PC-3 (cell line): Measurements from ENCODE around the gene MTA3. TPM values are rescaled to one million over a fixed set of nuclear protein-coding genes. Genes with fewer than 3 reads are reported as not detected.

Experiments used
- ATAC-seq: fragments of 200-7000 bp; cut with Tn5 transposase; 2 replicates; pipeline ENCODE4 v1.9.1; 2020; ENCODE audit warnings: mild to moderate bottlenecking, moderate library complexity
- BruUV-seq: library from RNA; stranded (reverse); fragments of 400-500 nt; replicated peaks from 2 replicates; lab custom pipeline; 2021; lab: Mats Ljungman, UMichigan
- CTCF ChIA-PET: fragments of 300-600 bp; sonication (Branson Sonifier 250); formaldehyde crosslinking; loops from one replicate; lab custom pipeline; 2022; ENCODE audit warnings: antibody characterized with exemption; lab: Charles Lee
- POLR2A ChIA-PET: fragments of 300-600 bp; sonication (Branson Sonifier 250); formaldehyde crosslinking; loops from one replicate; lab custom pipeline; 2022; ENCODE audit warnings: antibody characterized with exemption; ENCODE audit not compliant: unreplicated experiment; lab: Charles Lee
- DNase-seq: peaks from one replicate; pipeline ENCODE4 v3.0.0-alpha.2; 2015
- H2AFZ ChIP-seq: fragments of 300-600 bp; sonication (generic); 2 replicates; pipeline ENCODE4 v1.6.0; 2016; ENCODE audit warnings: antibody characterized with exemption, low read length
- H3F3A ChIP-seq: fragments of 300-600 bp; sonication (generic); one replicate; pipeline ENCODE4 v1.6.0; 2017; ENCODE audit warnings: antibody characterized with exemption, low read length, control low read depth, mild to moderate bottlenecking; ENCODE audit not compliant: unreplicated experiment
- H3K27ac ChIP-seq: fragments of 300-600 bp; sonication (generic); 2 replicates; pipeline ENCODE4 v1.5.1; 2016; ENCODE audit warnings: mild to moderate bottlenecking, low read length
- H3K27me3 ChIP-seq: fragments of 300-600 bp; sonication (generic); 2 replicates; pipeline ENCODE4 v1.6.1; 2016; ENCODE audit warnings: low read length, mixed read lengths
- H3K36me3 ChIP-seq: fragments of 300-600 bp; sonication (generic); 2 replicates; pipeline ENCODE4 v1.6.1; 2016; ENCODE audit warnings: low read depth, mixed run types, low read length, mixed read lengths
- H3K4me1 ChIP-seq: fragments of 300-600 bp; sonication (generic); 2 replicates; pipeline ENCODE4 v1.5.1; 2016; ENCODE audit warnings: low read length; ENCODE audit not compliant: insufficient read depth
- H3K4me2 ChIP-seq: fragments of 300-600 bp; sonication (generic); 2 replicates; pipeline ENCODE4 v1.6.0; 2016; ENCODE audit warnings: low read length
- H3K4me3 ChIP-seq: fragments of 300-600 bp; sonication (generic); 2 replicates; pipeline ENCODE4 v1.5.1; 2016; ENCODE audit warnings: mild to moderate bottlenecking, low read length, mixed read lengths
- H3K79me2 ChIP-seq: fragments of 300-600 bp; sonication (generic); 2 replicates; pipeline ENCODE4 v1.6.1; 2017; ENCODE audit warnings: low read length, mixed read lengths
- H3K9ac ChIP-seq: fragments of 300-600 bp; sonication (generic); 2 replicates; pipeline ENCODE4 v1.6.0; 2016; ENCODE audit warnings: mild to moderate bottlenecking, low read length
- H3K9me2 ChIP-seq: fragments of 300-600 bp; sonication (generic); replicated peaks from 2 replicates; pipeline ENCODE4 v1.6.1; 2016; ENCODE audit warnings: mixed run types, low read length, mixed read lengths
- H3K9me3 ChIP-seq: fragments of 300-600 bp; sonication (generic); 2 replicates; pipeline ENCODE4 v1.6.1; 2016; ENCODE audit warnings: low read length, mixed read lengths
- H4K20me1 ChIP-seq: fragments of 300-600 bp; sonication (generic); 2 replicates; pipeline ENCODE4 v1.6.1; 2016; ENCODE audit warnings: low read length, mixed read lengths
- EZH2 ChIP-seq: fragments of 300-600 bp; sonication (generic); IDR thresholded peaks from one replicate; pipeline ENCODE4 v1.6.1; 2017; ENCODE audit warnings: antibody characterized with exemption, mild to moderate bottlenecking, low read length; ENCODE audit not compliant: unreplicated experiment
- EZH2phosphoT487 ChIP-seq: fragments of 300-600 bp; sonication (generic); IDR thresholded peaks from 2 replicates; pipeline ENCODE4 v1.6.1; 2018; ENCODE audit warnings: mild to moderate bottlenecking, antibody characterized with exemption, low read length, borderline replicate concordance
- intact Hi-C: fragments of 100-400 bp; cut with micrococcal nuclease; formaldehyde crosslinking; loops from 2 replicates; pipeline ENCODE4 v1.9.0; 2023
- total RNA-seq: library from RNA; depleted of rRNA; stranded (reverse); fragments of >200 nt; gene quantifications from 2 replicates; pipeline ENCODE4 v1.2.3, GENCODE V29; 2014
- TF ChIP-seq, protein P1 (sequence below): fragments of 300-600 bp; sonication (generic); conservative IDR thresholded peaks from 2 replicates; pipeline ENCODE4 v1.5.1; 2017; ENCODE audit warnings: antibody characterized with exemption, low read depth, mild to moderate bottlenecking, low read length

The MTA3 gene
- total RNA-seq, 1 experiment from 2014 or later = 27.3 TPM

DNA sequence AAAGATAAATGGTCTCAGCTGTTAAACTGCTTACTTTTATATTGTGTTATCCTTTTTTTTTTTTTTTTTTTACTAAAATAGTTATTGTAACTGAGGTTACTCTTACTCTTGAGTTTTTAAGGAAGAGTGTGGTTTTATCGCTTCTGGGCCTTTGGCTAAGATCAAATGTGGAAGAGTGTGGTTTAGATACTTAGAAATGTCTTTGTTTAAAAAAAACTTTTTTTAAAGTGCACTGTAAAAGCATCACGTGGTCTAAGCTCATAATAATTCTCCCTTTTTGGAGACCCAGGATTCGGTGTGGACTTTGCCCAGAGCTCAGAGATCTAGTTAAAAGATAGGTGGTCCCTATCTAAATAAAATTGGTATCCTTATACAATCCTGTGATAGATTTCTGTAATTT lies 207.4 kb downstream of the MTA3 start:
- 0 out of 2 replicates have a peak, but pooled peaks cover 6% of the 10 kb centered on the region for H3K9me3 ChIP-seq
- no peaks in the 10 kb centered on the region for H3F3A ChIP-seq
- no peaks in the 10 kb centered on the region for H3K27me3 ChIP-seq
- H3K4me3 ChIP-seq = no peak overlapping the region
- no peak for TF ChIP-seq EZH2phosphoT487
- TF ChIP-seq EZH2 = no peak
- TF ChIP-seq, protein P1, sequence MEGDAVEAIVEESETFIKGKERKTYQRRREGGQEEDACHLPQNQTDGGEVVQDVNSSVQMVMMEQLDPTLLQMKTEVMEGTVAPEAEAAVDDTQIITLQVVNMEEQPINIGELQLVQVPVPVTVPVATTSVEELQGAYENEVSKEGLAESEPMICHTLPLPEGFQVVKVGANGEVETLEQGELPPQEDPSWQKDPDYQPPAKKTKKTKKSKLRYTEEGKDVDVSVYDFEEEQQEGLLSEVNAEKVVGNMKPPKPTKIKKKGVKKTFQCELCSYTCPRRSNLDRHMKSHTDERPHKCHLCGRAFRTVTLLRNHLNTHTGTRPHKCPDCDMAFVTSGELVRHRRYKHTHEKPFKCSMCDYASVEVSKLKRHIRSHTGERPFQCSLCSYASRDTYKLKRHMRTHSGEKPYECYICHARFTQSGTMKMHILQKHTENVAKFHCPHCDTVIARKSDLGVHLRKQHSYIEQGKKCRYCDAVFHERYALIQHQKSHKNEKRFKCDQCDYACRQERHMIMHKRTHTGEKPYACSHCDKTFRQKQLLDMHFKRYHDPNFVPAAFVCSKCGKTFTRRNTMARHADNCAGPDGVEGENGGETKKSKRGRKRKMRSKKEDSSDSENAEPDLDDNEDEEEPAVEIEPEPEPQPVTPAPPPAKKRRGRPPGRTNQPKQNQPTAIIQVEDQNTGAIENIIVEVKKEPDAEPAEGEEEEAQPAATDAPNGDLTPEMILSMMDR = no peak
- H3K4me2 ChIP-seq = no peak overlapping the region
- no peaks in the 10 kb centered on the region for H3K4me1 ChIP-seq
- no TSS peak for BruUV-seq
- H3K79me2 ChIP-seq = no peaks in the 10 kb centered on the region
- no peak overlapping the region for H3K9ac ChIP-seq
- H2AFZ ChIP-seq = no peak overlapping the region
- H3K36me3 ChIP-seq = no peaks in the 10 kb centered on the region; the same call in 1 of the 2 replicates
- no peaks in the 10 kb centered on the region for H3K9me2 ChIP-seq
- no peak overlapping the region for H3K27ac ChIP-seq
- intact Hi-C loops = no loop called here
- ATAC-seq = no peak
- H4K20me1 ChIP-seq = no peaks in the 10 kb centered on the region
- ChIA-PET CTCF (no interaction called here), POLR2A (no interaction called here)
- no peak for DNase-seq

DNA sequence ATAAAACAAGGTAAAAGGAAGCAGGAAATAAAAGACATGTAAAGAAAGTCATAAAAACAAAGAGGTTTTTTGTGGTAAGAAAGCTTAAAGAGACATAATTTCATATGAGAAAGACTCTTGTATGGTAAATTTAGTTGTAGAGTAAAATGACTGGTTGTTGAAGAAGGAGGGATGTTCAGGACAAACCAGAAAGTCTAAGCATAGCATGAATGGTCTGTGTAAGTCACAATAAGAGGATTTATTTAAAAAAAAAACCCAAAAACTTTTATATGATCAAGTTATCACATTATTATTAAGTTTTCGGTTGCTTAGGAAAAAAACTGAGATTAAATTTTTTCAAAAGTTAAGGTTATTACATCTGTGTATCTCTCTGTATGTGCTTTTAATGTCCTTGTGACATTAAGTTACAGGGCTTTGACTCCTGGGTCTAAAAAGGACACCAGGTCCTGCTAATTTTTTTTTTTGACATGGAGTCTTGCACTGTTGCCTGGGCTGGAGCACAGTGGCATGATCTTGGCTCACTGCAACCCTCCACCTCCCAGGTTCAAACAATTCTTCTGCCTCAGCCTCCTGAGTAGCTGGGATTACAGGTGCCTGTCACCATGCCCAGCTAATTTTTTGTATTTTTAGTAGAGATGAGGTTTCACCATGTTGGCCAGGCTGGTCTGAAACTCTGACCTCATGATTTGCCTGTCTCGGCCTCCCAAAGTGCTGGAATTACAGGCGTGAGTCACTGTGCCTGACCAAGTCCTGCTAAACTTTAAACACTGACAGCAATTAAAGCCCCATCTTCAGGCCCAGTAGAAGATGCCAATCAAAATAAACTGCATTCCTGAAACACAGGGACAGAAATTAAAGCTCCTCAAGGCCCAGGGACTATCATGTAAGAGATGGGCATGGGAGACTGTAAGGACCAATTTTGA lies 209.7 kb downstream of the MTA3 start:
- ChIA-PET CTCF (no interaction called here), POLR2A (no interaction called here)
- no peak overlapping the region for H2AFZ ChIP-seq
- no peak overlapping the region for H3K27ac ChIP-seq
- TF ChIP-seq EZH2 (no peak), EZH2phosphoT487 (no peak)
- TF ChIP-seq, protein P1 = no peak
- no peak for ATAC-seq
- intact Hi-C loops = no loop called here
- no peaks in the 10 kb centered on the region for H3K4me1 ChIP-seq
- no peak overlapping the region for H3K4me2 ChIP-seq
- DNase-seq = no peak
- 0 out of 2 replicates have a peak, but pooled peaks cover 6% of the 10 kb centered on the region for H3K9me3 ChIP-seq
- H3K36me3 ChIP-seq = no peaks in the 10 kb centered on the region; the same call in 1 of the 2 replicates
- no peaks in the 10 kb centered on the region for H4K20me1 ChIP-seq
- no peak overlapping the region for H3K4me3 ChIP-seq
- no peak overlapping the region for H3K9ac ChIP-seq
- H3K79me2 ChIP-seq = no peaks in the 10 kb centered on the region
- no peaks in the 10 kb centered on the region for H3F3A ChIP-seq
- no TSS peak for BruUV-seq
- H3K27me3 ChIP-seq = no peaks in the 10 kb centered on the region
- no peaks in the 10 kb centered on the region for H3K9me2 ChIP-seq

DNA sequence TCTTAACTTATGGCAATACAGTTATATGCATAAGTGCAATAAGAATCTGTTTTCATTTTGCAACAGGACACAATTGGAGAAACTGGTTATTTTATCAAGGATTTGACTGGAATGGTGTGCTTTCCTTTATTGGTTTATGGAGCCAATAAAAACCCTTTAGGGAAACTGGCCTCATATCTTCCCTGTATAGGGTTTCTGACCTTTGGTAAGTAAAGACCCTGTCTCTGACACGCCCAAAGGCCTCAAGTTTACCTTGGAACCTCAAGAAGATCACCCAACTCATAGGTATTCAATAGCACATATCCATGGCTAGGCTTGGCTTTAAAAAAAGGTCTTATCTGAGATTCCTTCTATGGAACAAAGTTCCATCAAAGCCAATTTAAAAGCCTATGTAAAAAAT lies 212.7 kb downstream of the MTA3 start:
- Histone ChIP-seq H3K4me1 (no peaks in the 10 kb centered on the region), H2AFZ (no peak overlapping the region), H3K79me2 (no peaks in the 10 kb centered on the region), H3K9me3 (0 out of 2 replicates have a peak, but pooled peaks cover 6% of the 10 kb centered on the region), H3F3A (no peaks in the 10 kb centered on the region), H4K20me1 (no peaks in the 10 kb centered on the region), H3K27me3 (no peaks in the 10 kb centered on the region; the same call in 1 of the 2 replicates), H3K36me3 (no peaks in the 10 kb centered on the region; the same call in 1 of the 2 replicates), H3K27ac (no peak overlapping the region), H3K9ac (no peak overlapping the region), H3K9me2 (no peaks in the 10 kb centered on the region), H3K4me2 (no peak overlapping the region), H3K4me3 (no peak overlapping the region)
- CTCF ChIA-PET = no interaction called here
- intact Hi-C loops = loop anchor here (10.0 kb wide), 1 partner anchor 416 kb away; the partner anchor contains the start of gene COX7A2L
- POLR2A ChIA-PET = no interaction called here
- TF ChIP-seq, protein P1 = no peak
- TF ChIP-seq EZH2 (no peak), EZH2phosphoT487 (no peak)
- DNase-seq = no peak
- no TSS peak for BruUV-seq
- no peak for ATAC-seq
